Mesendoderm (in vitro differentiated cells): Measurements from ENCODE around the gene ZNF143.

Experiments
- DNase-seq: peaks from one replicate; pipeline ENCODE4 v3.0.0; 2013
- H2AK5ac ChIP-seq: 2 replicates; pipeline ENCODE4 v1.6.1; 2013; ENCODE audit warnings: low read length, inconsistent platforms
- H2BK120ac ChIP-seq: 2 replicates; pipeline ENCODE4 v1.6.1; 2013; ENCODE audit warnings: low read depth, mild to moderate bottlenecking, low read length, moderate library complexity, mixed read lengths
- H2BK15ac ChIP-seq: replicated peaks from 2 replicates; pipeline ENCODE4 v1.6.1; 2013; ENCODE audit warnings: low read depth, mild to moderate bottlenecking, moderate library complexity
- H2BK5ac ChIP-seq: 2 replicates; pipeline ENCODE4 v1.6.1; 2013; ENCODE audit warnings: low read length, inconsistent platforms
- H3K18ac ChIP-seq: 2 replicates; pipeline ENCODE4 v1.6.1; 2013; ENCODE audit warnings: mild to moderate bottlenecking, low read length, mixed read lengths
- H3K23ac ChIP-seq: one replicate; pipeline ENCODE4 v1.6.1; 2013; ENCODE audit warnings: low read length
- H3K27ac ChIP-seq: 2 replicates; pipeline ENCODE4 v1.5.1; 2013; ENCODE audit warnings: low read depth, mild to moderate bottlenecking, inconsistent platforms, low read length, moderate library complexity
- H3K27me3 ChIP-seq: 2 replicates; pipeline ENCODE4 v1.6.1; 2013; ENCODE audit warnings: low read length, control low read depth, mild to moderate bottlenecking, inconsistent platforms; ENCODE audit not compliant: insufficient read depth, poor library complexity
- H3K36me3 ChIP-seq: 2 replicates; pipeline ENCODE4 v1.6.1; 2013; ENCODE audit warnings: low read length, inconsistent platforms; ENCODE audit not compliant: control insufficient read depth, insufficient read depth
- H3K4ac ChIP-seq: one replicate; pipeline ENCODE4 v1.6.1; 2013; ENCODE audit warnings: low read depth, mild to moderate bottlenecking, low read length, moderate library complexity
- H3K4me1 ChIP-seq: 2 replicates; pipeline ENCODE4 v1.6.1; 2013; ENCODE audit warnings: low read depth, low read length, inconsistent platforms; ENCODE audit not compliant: control insufficient read depth
- H3K4me2 ChIP-seq: 2 replicates; pipeline ENCODE4 v1.6.1; 2013; ENCODE audit warnings: low read length
- H3K4me3 ChIP-seq: 2 replicates; pipeline ENCODE4 v1.5.1; 2013; ENCODE audit warnings: mild to moderate bottlenecking, low read length
- H3K56ac ChIP-seq: one replicate; pipeline ENCODE4 v1.6.1; 2013; ENCODE audit warnings: low read length
- H3K79me1 ChIP-seq: 2 replicates; pipeline ENCODE4 v1.6.1; 2013; ENCODE audit warnings: low read length, inconsistent platforms
- H3K79me2 ChIP-seq: 2 replicates; pipeline ENCODE4 v1.6.1; 2013; ENCODE audit warnings: mild to moderate bottlenecking, low read length; ENCODE audit not compliant: control insufficient read depth, insufficient read depth
- H3K9ac ChIP-seq: 2 replicates; pipeline ENCODE4 v1.6.1; 2013; ENCODE audit warnings: low read length, inconsistent platforms
- H4K5ac ChIP-seq: one replicate; pipeline ENCODE4 v1.6.1; 2013; ENCODE audit warnings: low read length
- H4K8ac ChIP-seq: one replicate; pipeline ENCODE4 v1.6.1; 2013; ENCODE audit warnings: low read depth, mild to moderate bottlenecking, control low read depth, low read length, moderate library complexity
- WGBS: extraction: QIAGEN DNeasy Blood & Tissue Kit; methylation state at CpG from one replicate; pipeline ENCODE4 v1.1.7; 2013; ENCODE audit warnings: low lambda C conversion rate, missing lambda C conversion rate; ENCODE audit not compliant: insufficient coverage; ENCODE audit errors: extremely low coverage; 5-methylcytosine and 5-hydroxymethylcytosine counted together

Gene ZNF143

GRCh38 chr11:9489080-9489765 lies 28.4 kb downstream of the ZNF143 start:
- Histone ChIP-seq H2BK5ac (no peak overlapping the region), H3K4me3 (no peak overlapping the region), H3K4me2 (no peak overlapping the region), H3K23ac (no peak overlapping the region), H3K4ac (no peak overlapping the region), H3K36me3 (peaks cover 3% of the 10 kb centered on the region), H2AK5ac (no peak overlapping the region), H3K56ac (no peak overlapping the region), H4K5ac (no peak overlapping the region), H2BK120ac (no peak overlapping the region), H3K27ac (no peak overlapping the region), H3K27me3 (no peaks in the 10 kb centered on the region), H2BK15ac (no peak overlapping the region), H3K18ac (no peak overlapping the region), H3K79me2 (no peaks in the 10 kb centered on the region), H3K79me1 (no peaks in the 10 kb centered on the region), H4K8ac (no peak overlapping the region), H3K4me1 (no peaks in the 10 kb centered on the region), H3K9ac (no peak overlapping the region)
- no peak for DNase-seq
- no CpG with 5 or more reads among the region's 3 CpGs for WGBS

- Histone ChIP-seq H3K79me1 (no peaks in the 10 kb centered on the region), H3K56ac (no peak overlapping the region), H3K4me3 (no peak overlapping the region), H3K9ac (no peak overlapping the region), H3K27ac (no peak overlapping the region), H3K18ac (no peak overlapping the region), H2BK5ac (no peak overlapping the region), H3K23ac (no peak overlapping the region), H2BK15ac (no peak overlapping the region), H3K27me3 (no peaks in the 10 kb centered on the region), H2AK5ac (no peak overlapping the region), H3K4me2 (no peak overlapping the region), H4K5ac (no peak overlapping the region), H3K36me3 (peaks cover 3% of the 10 kb centered on the region), H3K79me2 (no peaks in the 10 kb centered on the region), H3K4me1 (no peaks in the 10 kb centered on the region), H3K4ac (no peak overlapping the region), H2BK120ac (no peak overlapping the region), H4K8ac (no peak overlapping the region)
- no peak for DNase-seq
- no CpG with 5 or more reads among the region's 3 CpGs for WGBS
These were observed 29.6 kb downstream of the ZNF143 start for GRCh38 chr11:9490376-9490775.

DNA sequence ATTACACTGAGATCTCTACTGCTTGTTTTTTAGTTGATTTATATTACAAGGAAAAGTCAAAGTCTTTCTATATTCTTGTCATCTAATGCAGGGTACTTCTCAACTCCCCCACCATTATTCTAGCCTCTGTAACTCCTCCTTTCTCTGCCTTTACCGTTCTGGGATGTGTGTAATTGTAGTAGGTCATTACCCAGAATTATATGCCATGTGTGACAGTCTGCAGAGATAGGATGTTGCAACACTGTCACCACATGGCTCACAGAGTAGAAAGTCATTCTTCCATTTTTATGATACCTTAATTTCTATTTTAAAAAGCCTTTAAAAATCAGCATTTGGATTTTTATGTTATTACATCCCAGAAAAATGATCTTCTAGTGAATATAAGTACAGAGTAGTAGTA lies 32.7 kb downstream of the ZNF143 start:
- H3K23ac ChIP-seq: no peak overlapping the region
- no peak overlapping the region for H4K8ac ChIP-seq
- no peak overlapping the region for H3K4ac ChIP-seq
- no peak overlapping the region for H2BK5ac ChIP-seq
- no peak overlapping the region for H4K5ac ChIP-seq
- H3K4me1 ChIP-seq: no peaks in the 10 kb centered on the region
- H3K9ac ChIP-seq: no peak overlapping the region
- no peak overlapping the region for H3K4me2 ChIP-seq
- no peak overlapping the region for H3K18ac ChIP-seq
- H3K4me3 ChIP-seq: no peak overlapping the region
- H3K36me3 ChIP-seq: peaks cover 3% of the 10 kb centered on the region
- H3K27ac ChIP-seq: no peak overlapping the region
- H2BK15ac ChIP-seq: no peak overlapping the region
- H3K56ac ChIP-seq: no peak overlapping the region
- no peak for DNase-seq
- no peaks in the 10 kb centered on the region for H3K79me1 ChIP-seq
- no peaks in the 10 kb centered on the region for H3K79me2 ChIP-seq
- WGBS: no CpG with 5 or more reads among the region's 1 CpG
- H3K27me3 ChIP-seq: no peaks in the 10 kb centered on the region
- no peak overlapping the region for H2AK5ac ChIP-seq
- H2BK120ac ChIP-seq: no peak overlapping the region

GRCh38 chr11:9494316-9494715 lies 33.5 kb downstream of the ZNF143 start:
- no peaks in the 10 kb centered on the region for H3K79me1 ChIP-seq
- no peak overlapping the region for H4K8ac ChIP-seq
- H3K4me2 ChIP-seq: no peak overlapping the region
- H4K5ac ChIP-seq: no peak overlapping the region
- H3K4ac ChIP-seq: no peak overlapping the region
- H2BK120ac ChIP-seq: no peak overlapping the region
- WGBS: no CpG with 5 or more reads among the region's 3 CpGs
- H3K4me3 ChIP-seq: no peak overlapping the region
- no peaks in the 10 kb centered on the region for H3K79me2 ChIP-seq
- H3K36me3 ChIP-seq: peaks cover 3% of the 10 kb centered on the region
- no peak overlapping the region for H3K9ac ChIP-seq
- no peaks in the 10 kb centered on the region for H3K27me3 ChIP-seq
- no peak overlapping the region for H2BK15ac ChIP-seq
- no peak for DNase-seq
- H3K56ac ChIP-seq: no peak overlapping the region
- no peak overlapping the region for H2AK5ac ChIP-seq
- H2BK5ac ChIP-seq: no peak overlapping the region
- H3K4me1 ChIP-seq: no peaks in the 10 kb centered on the region
- no peak overlapping the region for H3K18ac ChIP-seq
- H3K23ac ChIP-seq: no peak overlapping the region
- H3K27ac ChIP-seq: no peak overlapping the region

GRCh38 chr11:9495803-9496514 lies 35.1 kb downstream of the ZNF143 start:
- H3K9ac ChIP-seq: no peak overlapping the region
- no CpG with 5 or more reads among the region's 6 CpGs for WGBS
- no peak overlapping the region for H2BK15ac ChIP-seq
- no peak overlapping the region for H3K4me2 ChIP-seq
- H3K56ac ChIP-seq: no peak overlapping the region
- H3K18ac ChIP-seq: no peak overlapping the region
- no peak overlapping the region for H4K8ac ChIP-seq
- no peaks in the 10 kb centered on the region for H3K79me2 ChIP-seq
- H4K5ac ChIP-seq: no peak overlapping the region
- H3K4me1 ChIP-seq: no peaks in the 10 kb centered on the region
- no peak overlapping the region for H2BK5ac ChIP-seq
- no peaks in the 10 kb centered on the region for H3K79me1 ChIP-seq
- no peak overlapping the region for H3K4me3 ChIP-seq
- DNase-seq: no peak
- H2BK120ac ChIP-seq: no peak overlapping the region
- H3K27me3 ChIP-seq: no peaks in the 10 kb centered on the region
- H3K36me3 ChIP-seq: peaks cover 3% of the 10 kb centered on the region
- H3K4ac ChIP-seq: no peak overlapping the region
- H3K27ac ChIP-seq: no peak overlapping the region
- H3K23ac ChIP-seq: no peak overlapping the region
- H2AK5ac ChIP-seq: no peak overlapping the region
